Breast epithelium (tissue), 4 donors: ENCODE results near the gene SH3BP5. TPM values are rescaled to one million over a fixed set of nuclear protein-coding genes. Genes with fewer than 3 reads are reported as not detected.
A peak's percentile ranks its signal among the peaks of the same experiment; 100 is the strongest.

ENCODE experiments used
- DNase-seq, 2 donors: peaks; one replicate each; pipeline ENCODE4 v3.0.0-alpha.2; 2019; ENCODE audit warnings: low spot score in 2 of 2
- H3K27ac ChIP-seq, 2 donors: fragments of 200-600 bp; sonication (generic) in 1 of 2; one replicate each; pipeline ENCODE4 v1.5.1; 2016 to 2019; ENCODE audit warnings: mild to moderate bottlenecking in 1 of 2
- H3K27me3 ChIP-seq, 2 donors: fragments of 200-600 bp; sonication (generic) in 1 of 2; one replicate each; pipeline versions ENCODE4 v1.5.1 to v1.6.0; 2017 to 2019; ENCODE audit warnings: control low read depth in 1 of 2, mild to moderate bottlenecking in 1 of 2
- H3K36me3 ChIP-seq: fragments of 200-600 bp; one replicate; pipeline ENCODE4 v1.5.1; 2019
- H3K4me1 ChIP-seq, 2 donors: fragments of 200-600 bp; sonication (generic); one replicate each; pipeline ENCODE4 v1.5.1; 2016 to 2019; ENCODE audit warnings: control low read depth in 1 of 2
- H3K4me3 ChIP-seq, 3 donors: fragments of 200-600 bp; sonication (generic); 1 replicate in 2 of 3; 2 replicates in 1 of 3; pipeline ENCODE4 v1.5.1; 2016 to 2019; ENCODE audit warnings: mild to moderate bottlenecking in 3 of 3, moderate library complexity in 2 of 3
- H3K9me3 ChIP-seq, 2 donors: fragments of 200-600 bp; sonication (generic) in 1 of 2; one replicate each; pipeline ENCODE4 v1.5.1; 2016 to 2019; ENCODE audit warnings: control low read depth in 1 of 2
- CTCF ChIP-seq, 3 donors: fragments of 450-650 bp; IDR thresholded peaks; one replicate each; pipeline ENCODE4 v1.5.1; 2016 to 2017; ENCODE audit warnings: antibody characterized with exemption in 3 of 3, mild to moderate bottlenecking in 3 of 3, moderate library complexity in 3 of 3
- POLR2A ChIP-seq: fragments of 450-650 bp; IDR thresholded peaks from one replicate; pipeline ENCODE4 v1.6.1; 2016; ENCODE audit warnings: antibody characterized with exemption, mild to moderate bottlenecking, moderate library complexity
- POLR2AphosphoS5 ChIP-seq, 3 donors: sonication (generic); formaldehyde crosslinking; IDR thresholded peaks; one replicate each; pipeline ENCODE4 v1.6.1; 2017; ENCODE audit warnings: antibody characterized with exemption in 3 of 3
- intact Hi-C: fragments of 100-400 bp; cut with DNase I; formaldehyde crosslinking; loops from one replicate; pipeline ENCODE4 v1.15.1; 2023; ENCODE audit warnings: low total_unique reads
- total RNA-seq, 3 donors: library from RNA; depleted of rRNA; stranded (reverse); fragments of >200 nt; gene quantifications; one replicate each; pipeline ENCODE4 v1.1.0, GENCODE V29; 2016

The SH3BP5 gene
- total RNA-seq, 3 donors from 2014 or later: 56.9 to 96.2 (median 83.2) TPM

- TF ChIP-seq POLR2AphosphoS5 (IDR thresholded peaks at IDR 0.05): no peak
- no peak for TF ChIP-seq POLR2A
- no peak for TF ChIP-seq CTCF (IDR thresholded peaks at IDR 0.05)
- H3K27me3 ChIP-seq: no peaks in the 10 kb centered on the region
- peaks cover 3 to 28% of the 10 kb centered on the region in 2 donors for H3K4me1 ChIP-seq
- no peaks in the 10 kb centered on the region for H3K9me3 ChIP-seq
- H3K36me3 ChIP-seq: no peaks in the 10 kb centered on the region
- DNase-seq: no peak
- H3K4me3 ChIP-seq: no peak overlapping the region
- intact Hi-C loops: no loop called here
- peak overlapping the region; percentile 68 to 92 for H3K27ac ChIP-seq
Measured at GRCh38 chr3:15319136-15319535, 13.2 kb downstream of the SH3BP5 start.

- no peak overlapping the region for H3K4me3 ChIP-seq
- H3K27ac ChIP-seq: peak overlapping the region; percentile 68 to 92
- H3K9me3 ChIP-seq: no peaks in the 10 kb centered on the region
- no peaks in the 10 kb centered on the region for H3K27me3 ChIP-seq
- DNase-seq: no peak
- no peaks in the 10 kb centered on the region for H3K36me3 ChIP-seq
- TF ChIP-seq POLR2A (no peak), POLR2AphosphoS5 (IDR thresholded peaks at IDR 0.05) (no peak), CTCF (IDR thresholded peaks at IDR 0.05) (no peak)
- peaks cover 3 to 24% of the 10 kb centered on the region in 2 donors for H3K4me1 ChIP-seq
- intact Hi-C loops: no loop called here
Measured at GRCh38 chr3:15318661-15319060, 13.7 kb downstream of the SH3BP5 start.

GRCh38 chr3:15316998-15317435, 15.4 kb downstream of the SH3BP5 start:
- Histone ChIP-seq H3K27me3 (no peaks in the 10 kb centered on the region), H3K36me3 (no peaks in the 10 kb centered on the region), H3K27ac (peak overlapping the region; percentile 68 to 92), H3K4me1 (peaks cover 3 to 24% of the 10 kb centered on the region in 2 donors), H3K4me3 (no peak overlapping the region), H3K9me3 (no peaks in the 10 kb centered on the region)
- intact Hi-C loops: no loop called here
- TF ChIP-seq POLR2AphosphoS5 (IDR thresholded peaks at IDR 0.05): no peak
- no peak for TF ChIP-seq POLR2A
- no peak for TF ChIP-seq CTCF (IDR thresholded peaks at IDR 0.05)
- DNase-seq: no peak

GRCh38 chr3:15315003-15315402, 17.4 kb downstream of the SH3BP5 start:
- Histone ChIP-seq H3K4me3 (no peak overlapping the region), H3K9me3 (no peaks in the 10 kb centered on the region), H3K27ac (peak overlapping the region; percentile 31 to 83), H3K4me1 (peaks cover 3 to 30% of the 10 kb centered on the region in 2 donors), H3K27me3 (no peaks in the 10 kb centered on the region), H3K36me3 (no peaks in the 10 kb centered on the region)
- TF ChIP-seq CTCF (IDR thresholded peaks at IDR 0.05) (no peak), POLR2AphosphoS5 (IDR thresholded peaks at IDR 0.05) (no peak), POLR2A (no peak)
- no peak for DNase-seq
- intact Hi-C loops: no loop called here

GRCh38 chr3:15314276-15314675, 18.1 kb downstream of the SH3BP5 start:
- Histone ChIP-seq H3K36me3 (no peaks in the 10 kb centered on the region), H3K4me1 (peaks cover 3 to 29% of the 10 kb centered on the region in 2 donors), H3K4me3 (no peak overlapping the region), H3K9me3 (no peaks in the 10 kb centered on the region), H3K27ac (peak overlapping the region; percentile 31 to 83), H3K27me3 (no peaks in the 10 kb centered on the region)
- no peak for TF ChIP-seq POLR2A
- TF ChIP-seq CTCF (IDR thresholded peaks at IDR 0.05): no peak
- no peak for TF ChIP-seq POLR2AphosphoS5 (IDR thresholded peaks at IDR 0.05)
- DNase-seq: no peak
- intact Hi-C loops: no loop called here
